Transverse colon (tissue), 4 donors: ENCODE data around the gene KCNH2. TPM values are rescaled to one million over a fixed set of nuclear protein-coding genes. Genes with fewer than 3 reads are reported as not detected.

Experiments used
- DNase-seq: peaks from one replicate; pipeline ENCODE4 v3.0.0-alpha.2; 2019
- H3K27ac ChIP-seq, 4 donors: fragments of 200-600 bp; sonication (generic); 2 replicates each; pipeline ENCODE4 v1.5.1; 2016 to 2018; ENCODE audit warnings: inconsistent platforms in 4 of 4
- H3K27me3 ChIP-seq: fragments of 200-600 bp; sonication (generic); 2 replicates; pipeline ENCODE4 v1.5.1; 2017; ENCODE audit warnings: inconsistent platforms
- H3K36me3 ChIP-seq, 4 donors: fragments of 200-600 bp; sonication (generic); 2 replicates each; pipeline ENCODE4 v1.5.1; 2017 to 2019; ENCODE audit warnings: inconsistent platforms in 4 of 4
- H3K4me1 ChIP-seq, 4 donors: fragments of 200-600 bp; sonication (generic); 2 replicates each; pipeline ENCODE4 v1.5.1; 2017 to 2020; ENCODE audit warnings: inconsistent platforms in 4 of 4
- H3K4me3 ChIP-seq, 4 donors: fragments of 200-600 bp; sonication (generic); 1 replicate in 1 of 4; 2 replicates in 3 of 4; pipeline versions ENCODE4 v1.5.1 to v1.6.1; 2017 to 2019; ENCODE audit warnings: inconsistent platforms in 4 of 4
- H3K9me3 ChIP-seq, 2 donors: fragments of 200-600 bp; sonication (generic); 2 replicates each; pipeline ENCODE4 v1.5.1; 2017 to 2019; ENCODE audit warnings: inconsistent platforms in 2 of 2
- EP300 ChIP-seq: sonication (generic); formaldehyde crosslinking; IDR thresholded peaks from one replicate; pipeline ENCODE4 v1.6.1; 2017; ENCODE audit warnings: antibody characterized with exemption, low read depth
- POLR2A ChIP-seq: fragments of 450-650 bp; IDR thresholded peaks from one replicate; pipeline ENCODE4 v1.6.1; 2016; ENCODE audit warnings: antibody characterized with exemption, mild to moderate bottlenecking, moderate library complexity
- POLR2AphosphoS5 ChIP-seq, 3 donors: sonication (generic); formaldehyde crosslinking; IDR thresholded peaks; one replicate each; pipeline ENCODE4 v1.6.1; 2016; ENCODE audit warnings: antibody characterized with exemption in 3 of 3
- WGBS, 2 donors: methylation state at CpG; one replicate each; pipeline ENCODE4 v1.1.5; 2018; ENCODE audit warnings: low coverage in 1 of 2; 5-methylcytosine and 5-hydroxymethylcytosine counted together
- in situ Hi-C, 4 donors: fragments of 200-750 bp; cut with MboI; loops; one replicate each; pipeline versions ENCODE4 v1.15.0 to v1.15.1; 2017; ENCODE audit warnings: low sequenced_read_pairs in 3 of 4, low pct_ligation_motif_present in 1 of 4, low pct_unique_long_range_greater_than_20kb in 1 of 4
- intact Hi-C: fragments of 100-400 bp; cut with DNase I; formaldehyde crosslinking; loops from one replicate; pipeline ENCODE4 v1.15.1; 2023; ENCODE audit warnings: low total_unique reads
- total RNA-seq, 4 donors: library from RNA; depleted of rRNA; stranded (reverse); fragments of >200 nt; gene quantifications; one replicate each; pipeline ENCODE4 v1.1.0, GENCODE V29; 2016
- TF ChIP-seq, protein P1 (sequence below), 5 experiments: fragments of 200-600 bp in 3 of 5; fragments of 450-650 bp in 2 of 5; sonication (generic) in 3 of 5; IDR thresholded peaks; 1 replicate in 2 of 5; 2 replicates in 3 of 5; pipeline ENCODE4 v1.5.1; 2016 to 2017; ENCODE audit warnings: antibody characterized with exemption in 5 of 5, inconsistent platforms in 3 of 5, mild to moderate bottlenecking in 2 of 5, moderate library complexity in 1 of 5

The KCNH2 gene
- total RNA-seq, 4 donors from 2014 or later = 9.5 to 39.0 (median 19.3) TPM

DNA sequence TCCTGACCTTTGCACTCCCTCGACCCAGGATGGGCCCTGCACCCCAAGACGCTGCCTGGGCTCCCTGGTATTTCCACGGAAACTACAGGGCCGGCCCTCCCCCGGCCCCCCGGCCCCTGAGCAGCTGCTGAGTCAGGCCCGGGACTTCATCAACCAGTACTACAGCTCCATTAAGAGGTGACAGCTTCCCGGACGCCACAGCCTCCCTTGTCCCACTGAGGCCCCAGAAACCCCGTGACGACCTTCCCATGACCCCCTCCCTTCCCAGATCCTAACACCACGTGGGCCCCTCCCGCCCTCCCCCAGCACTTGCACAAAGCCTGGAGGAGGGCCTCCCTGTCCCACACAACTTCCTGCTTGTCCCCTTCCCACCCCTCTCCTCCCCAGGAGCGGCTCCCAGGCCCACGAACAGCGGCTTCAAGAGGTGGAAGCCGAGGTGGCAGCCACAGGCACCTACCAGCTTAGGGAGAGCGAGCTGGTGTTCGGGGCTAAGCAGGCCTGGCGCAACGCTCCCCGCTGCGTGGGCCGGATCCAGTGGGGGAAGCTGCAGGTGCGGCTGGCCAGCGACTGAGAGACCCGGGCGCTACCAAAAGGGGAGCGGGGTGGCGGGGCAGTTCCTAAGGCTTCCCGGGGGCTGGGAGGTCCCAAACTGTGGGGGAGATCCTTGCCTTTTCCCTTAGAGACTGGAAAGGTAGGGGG, 18.4 kb upstream of the KCNH2 start:
- intact Hi-C loops = no loop called here
- H3K4me3 ChIP-seq = no peak overlapping the region
- no peaks in the 10 kb centered on the region for H3K36me3 ChIP-seq
- DNase-seq = no peak
- H3K4me1 ChIP-seq = peaks cover 0 to 6% (median 0%) of the 10 kb centered on the region in 4 donors
- TF ChIP-seq, protein P1, sequence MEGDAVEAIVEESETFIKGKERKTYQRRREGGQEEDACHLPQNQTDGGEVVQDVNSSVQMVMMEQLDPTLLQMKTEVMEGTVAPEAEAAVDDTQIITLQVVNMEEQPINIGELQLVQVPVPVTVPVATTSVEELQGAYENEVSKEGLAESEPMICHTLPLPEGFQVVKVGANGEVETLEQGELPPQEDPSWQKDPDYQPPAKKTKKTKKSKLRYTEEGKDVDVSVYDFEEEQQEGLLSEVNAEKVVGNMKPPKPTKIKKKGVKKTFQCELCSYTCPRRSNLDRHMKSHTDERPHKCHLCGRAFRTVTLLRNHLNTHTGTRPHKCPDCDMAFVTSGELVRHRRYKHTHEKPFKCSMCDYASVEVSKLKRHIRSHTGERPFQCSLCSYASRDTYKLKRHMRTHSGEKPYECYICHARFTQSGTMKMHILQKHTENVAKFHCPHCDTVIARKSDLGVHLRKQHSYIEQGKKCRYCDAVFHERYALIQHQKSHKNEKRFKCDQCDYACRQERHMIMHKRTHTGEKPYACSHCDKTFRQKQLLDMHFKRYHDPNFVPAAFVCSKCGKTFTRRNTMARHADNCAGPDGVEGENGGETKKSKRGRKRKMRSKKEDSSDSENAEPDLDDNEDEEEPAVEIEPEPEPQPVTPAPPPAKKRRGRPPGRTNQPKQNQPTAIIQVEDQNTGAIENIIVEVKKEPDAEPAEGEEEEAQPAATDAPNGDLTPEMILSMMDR (IDR thresholded peaks at IDR 0.05) = no peak
- no peak for TF ChIP-seq POLR2AphosphoS5 (IDR thresholded peaks at IDR 0.05)
- TF ChIP-seq POLR2A = no peak
- TF ChIP-seq EP300 = no peak
- no peaks in the 10 kb centered on the region for H3K9me3 ChIP-seq
- 50% methylated on average over 27 of the region's 31 CpGs; no CpG with 5 or more reads in 1 of the 2 donors for WGBS, 2 donors
- peaks cover 7% of the 10 kb centered on the region for H3K27me3 ChIP-seq
- in situ Hi-C loops = loop anchor here in 3 of 4 donors (25.0 kb wide), 3 partner anchors 109 to 559 kb away; no protein-coding TSS in a partner anchor
- no peak overlapping the region for H3K27ac ChIP-seq

GRCh38 chr7:150994838-150995510, 16.9 kb upstream of the KCNH2 start:
- Histone ChIP-seq H3K9me3 (peaks cover 0 to 4% of the 10 kb centered on the region in 2 donors), H3K4me3 (peak overlapping the region in 1 of 4 donors; percentile 1), H3K4me1 (peaks cover 0 to 6% (median 0%) of the 10 kb centered on the region in 4 donors), H3K27me3 (peaks cover 7% of the 10 kb centered on the region), H3K27ac (no peak overlapping the region), H3K36me3 (no peaks in the 10 kb centered on the region)
- TF ChIP-seq POLR2AphosphoS5 (IDR thresholded peaks at IDR 0.05) (no peak), POLR2A (no peak), EP300 (no peak)
- TF ChIP-seq, protein P1 (IDR thresholded peaks at IDR 0.05) = no peak
- intact Hi-C loops = no loop called here
- no peak for DNase-seq
- WGBS, 2 donors = 73% methylated on average over 17 of the region's 19 CpGs; no CpG with 5 or more reads in 1 of the 2 donors
- in situ Hi-C loops = loop anchor here in 3 of 4 donors (25.0 kb wide), 3 partner anchors 108 to 558 kb away; no protein-coding TSS in a partner anchor

DNA sequence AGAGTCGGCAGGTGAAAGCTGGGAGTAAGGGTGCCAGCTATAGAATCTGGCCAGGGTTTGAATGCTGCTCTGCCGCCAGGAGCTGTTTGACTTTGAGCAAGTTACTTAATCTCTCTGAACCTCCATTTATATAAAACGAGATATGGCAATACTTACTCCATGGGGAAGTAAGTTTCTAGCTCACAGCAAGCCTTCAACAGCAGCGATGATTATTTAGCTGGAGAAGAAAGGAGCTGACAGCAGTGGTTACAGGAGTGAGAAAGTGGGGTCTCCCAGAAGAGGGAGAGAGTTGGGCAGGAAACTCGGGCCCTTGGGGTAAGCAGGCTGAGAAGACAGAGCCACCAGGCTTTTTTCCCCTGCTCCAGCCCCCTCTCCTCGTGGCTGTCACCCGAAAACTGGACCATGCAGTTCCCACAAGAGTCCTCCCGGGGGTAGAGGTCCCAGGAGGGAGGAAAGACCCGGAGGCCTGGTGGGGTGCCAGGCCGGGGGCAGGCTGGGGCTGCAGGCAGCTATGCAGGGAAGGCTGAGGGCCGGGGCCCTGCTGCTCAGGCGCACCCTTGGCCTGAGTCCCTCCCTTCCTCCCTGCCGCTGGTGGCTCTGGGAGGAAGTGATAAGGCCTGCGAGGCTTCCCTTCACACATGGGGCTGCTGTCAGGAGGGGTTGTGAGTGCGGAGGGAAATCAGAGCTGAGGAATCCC, 16.2 kb upstream of the KCNH2 start:
- TF ChIP-seq, protein P1 (IDR thresholded peaks at IDR 0.05) = no peak
- TF ChIP-seq EP300 (no peak), POLR2AphosphoS5 (IDR thresholded peaks at IDR 0.05) (no peak), POLR2A (no peak)
- 48 to 75% methylated on average over 4 to 15 of the region's 15 CpGs for WGBS, 2 donors
- intact Hi-C loops (no loop called here), in situ Hi-C loops (loop anchor here in 3 of 4 donors (25.0 kb wide), 3 partner anchors 107 to 557 kb away; no protein-coding TSS in a partner anchor)
- H3K27ac ChIP-seq = peak overlapping the region in 2 of 4 donors; percentile 29 to 43
- peaks cover 0 to 4% of the 10 kb centered on the region in 2 donors for H3K9me3 ChIP-seq
- peak overlapping the region in 1 of 4 donors; percentile 1 for H3K4me3 ChIP-seq
- peaks cover 7% of the 10 kb centered on the region for H3K27me3 ChIP-seq
- peaks cover 0 to 6% (median 0%) of the 10 kb centered on the region in 4 donors for H3K4me1 ChIP-seq
- DNase-seq = no peak
- H3K36me3 ChIP-seq = no peaks in the 10 kb centered on the region

- in situ Hi-C loops (loop anchor here in 3 of 4 donors (25.0 kb wide), 3 partner anchors 106 to 556 kb away; no protein-coding TSS in a partner anchor), intact Hi-C loops (no loop called here)
- TF ChIP-seq POLR2AphosphoS5 (IDR thresholded peaks at IDR 0.05) (peak in 1 of 3 donors; percentile 44), POLR2A (no peak)
- no peak overlapping the region for H3K4me3 ChIP-seq
- 88% methylated on average over 12 of the region's 14 CpGs; no CpG with 5 or more reads in 1 of the 2 donors for WGBS, 2 donors
- peaks cover 2 to 13% (median 5%) of the 10 kb centered on the region in 4 donors for H3K4me1 ChIP-seq
- H3K9me3 ChIP-seq = peaks cover 0 to 4% of the 10 kb centered on the region in 2 donors
- no peak for DNase-seq
- peak overlapping the region in 2 of 4 donors; percentile 29 to 43 for H3K27ac ChIP-seq
- no peaks in the 10 kb centered on the region for H3K36me3 ChIP-seq
- H3K27me3 ChIP-seq = peaks cover 7% of the 10 kb centered on the region
Observed at GRCh38 chr7:150993511-150993910, 15.4 kb upstream of the KCNH2 start.
